GM19438 (cell line): ENCODE results near the gene RBBP7.

Experiments used
- ATAC-seq: cut with Tn5 transposase; IDR thresholded peaks from one replicate; pipeline ENCODE4 v1.9.1; 2021; ENCODE audit warnings: low read depth; ENCODE audit not compliant: unreplicated experiment

Gene RBBP7

DNA sequence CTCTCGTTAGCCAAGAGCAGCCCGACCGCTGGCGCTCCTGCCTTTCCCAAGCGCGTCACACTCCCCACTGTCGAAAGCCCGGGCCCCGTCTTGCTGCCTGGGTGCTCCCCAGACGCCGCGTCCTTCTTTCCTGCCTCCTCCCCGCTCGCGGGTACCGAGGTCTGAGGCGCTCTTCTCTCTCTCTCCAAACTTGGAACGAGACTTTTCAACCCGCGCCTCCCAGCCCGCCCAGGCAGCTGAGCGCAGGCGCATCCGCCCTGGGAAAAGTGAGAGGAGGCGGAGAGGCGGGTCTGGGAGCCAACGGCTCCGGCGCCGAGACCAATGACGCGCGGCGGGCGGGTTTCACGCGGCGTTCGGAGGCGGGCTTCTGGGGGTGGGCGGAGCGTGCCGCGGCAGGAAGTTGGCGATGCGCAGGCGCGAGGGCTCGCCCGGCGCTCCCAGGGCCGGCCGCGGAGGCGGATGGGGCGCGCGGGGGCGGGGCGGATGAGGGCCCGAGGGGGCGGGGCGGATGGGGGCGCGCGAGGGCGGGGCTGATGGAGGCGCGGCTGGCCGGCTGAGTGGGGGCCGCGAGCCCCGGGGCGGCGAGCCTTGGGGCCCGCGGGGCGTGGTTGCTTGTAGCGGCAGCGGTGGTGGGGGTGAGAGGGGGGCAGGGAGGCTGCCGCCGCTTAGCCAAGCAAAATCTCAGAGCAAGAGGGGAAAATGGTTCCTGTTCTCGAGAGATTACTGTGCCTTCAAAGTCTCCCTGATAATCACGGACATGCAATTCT is at the start of gene RBBP7:
RBBP7 (minus strand) TSS at position 268 of the 767 bp plus-strand sequence. CDS start 309 bp downstream, outside the sequence.
- ATAC-seq = peak; percentile 81

- no peak for ATAC-seq
Measured at GRCh38 chrX:16918979-16919378, 48.8 kb upstream of the RBBP7 start.

DNA sequence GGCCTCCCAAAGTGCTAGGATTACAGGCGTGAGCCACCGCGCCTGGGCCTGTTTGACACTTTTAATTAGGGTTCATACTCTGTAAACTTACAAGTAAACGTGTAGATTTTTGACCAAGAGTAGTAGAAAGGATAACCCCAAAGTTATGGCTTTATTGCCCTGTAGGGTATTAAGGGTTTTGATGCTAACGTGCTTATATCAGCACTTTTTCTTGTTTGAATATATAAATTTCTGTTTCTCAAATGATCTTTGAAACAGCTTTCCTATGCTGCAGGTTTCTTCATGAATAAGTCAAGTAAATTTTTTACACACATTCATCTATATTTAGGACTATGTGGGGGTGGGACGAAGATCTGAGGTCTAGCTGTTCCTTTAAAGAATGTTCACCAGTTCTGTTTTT is 47.0 kb upstream of the RBBP7 start:
- ATAC-seq = no peak

GRCh38 chrX:16916561-16916960 is 46.4 kb upstream of the RBBP7 start:
- no peak for ATAC-seq

DNA sequence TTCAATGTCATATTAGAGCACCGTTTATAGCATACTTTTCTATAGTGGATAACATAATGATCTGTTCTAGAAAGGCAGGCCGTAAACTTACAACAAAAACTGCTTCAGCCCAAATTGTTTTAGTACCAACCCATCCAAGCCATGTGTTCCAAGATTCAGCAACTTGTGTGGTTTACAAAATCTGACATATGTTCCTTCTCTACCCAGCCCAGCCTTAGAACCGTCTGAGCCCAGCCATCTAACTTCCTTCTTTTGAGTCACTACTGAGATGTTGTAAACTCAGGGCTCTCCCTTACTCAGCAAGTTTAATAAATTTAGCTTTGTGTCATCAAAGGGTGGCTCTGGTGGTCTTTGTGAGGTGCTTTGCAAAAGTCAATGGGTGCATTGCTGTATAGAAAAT is 43.9 kb upstream of the RBBP7 start:
- no peak for ATAC-seq

DNA sequence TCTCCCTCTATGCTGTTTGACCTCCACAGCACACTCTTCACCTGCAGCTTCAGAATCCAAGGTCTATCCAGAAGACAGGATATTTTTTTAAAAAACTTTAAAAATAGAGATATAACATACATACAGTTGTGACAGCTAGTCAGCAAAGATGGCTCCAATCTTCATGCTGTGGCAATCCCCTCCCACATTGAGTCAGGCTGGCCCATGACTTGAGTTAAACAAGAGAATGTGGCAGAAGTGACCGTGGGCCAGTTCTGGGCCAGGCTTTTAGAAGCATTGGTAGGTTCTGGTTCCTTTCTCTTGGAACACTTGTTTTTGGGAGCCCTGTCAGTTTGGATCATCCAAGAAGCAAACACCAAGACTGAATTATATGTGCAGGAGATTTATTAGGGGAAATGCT is 40.2 kb upstream of the RBBP7 start:
- no peak for ATAC-seq

DNA sequence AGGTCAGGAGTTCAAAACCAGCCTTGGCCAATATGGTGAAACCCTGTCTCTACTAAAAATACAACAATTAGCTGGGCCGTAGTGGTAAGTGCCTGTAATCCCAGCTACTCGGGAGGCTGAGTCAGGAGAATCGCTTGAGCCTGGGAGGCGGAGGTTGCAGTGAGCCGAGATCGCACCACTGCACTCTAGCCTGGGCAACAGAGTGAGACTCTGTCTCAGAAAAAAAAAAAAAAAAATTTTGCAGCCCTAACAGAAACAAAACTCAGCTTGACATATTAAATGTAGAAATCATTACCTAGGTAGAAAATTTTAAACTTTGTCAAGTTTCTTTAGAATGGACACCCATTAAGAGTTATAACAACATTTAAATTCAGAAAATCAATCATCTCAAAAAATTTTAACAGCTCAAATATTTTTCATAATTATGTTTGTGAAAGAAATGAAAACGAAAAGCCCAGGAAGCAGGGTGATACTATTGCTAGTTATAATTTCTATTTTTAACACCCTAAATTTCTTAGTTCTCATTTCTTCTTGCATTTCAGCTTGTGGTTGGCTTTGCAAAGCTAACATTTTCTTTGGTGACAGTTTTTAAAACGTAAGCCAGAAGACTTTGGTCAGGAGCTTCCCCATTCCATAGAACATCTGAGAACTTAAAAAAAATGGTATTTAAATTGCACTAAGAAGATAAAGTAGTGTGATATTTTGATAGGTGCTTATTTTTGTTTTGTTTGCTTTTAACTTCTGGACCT is 33.3 kb upstream of the RBBP7 start:
- ATAC-seq = peak; percentile 78

DNA sequence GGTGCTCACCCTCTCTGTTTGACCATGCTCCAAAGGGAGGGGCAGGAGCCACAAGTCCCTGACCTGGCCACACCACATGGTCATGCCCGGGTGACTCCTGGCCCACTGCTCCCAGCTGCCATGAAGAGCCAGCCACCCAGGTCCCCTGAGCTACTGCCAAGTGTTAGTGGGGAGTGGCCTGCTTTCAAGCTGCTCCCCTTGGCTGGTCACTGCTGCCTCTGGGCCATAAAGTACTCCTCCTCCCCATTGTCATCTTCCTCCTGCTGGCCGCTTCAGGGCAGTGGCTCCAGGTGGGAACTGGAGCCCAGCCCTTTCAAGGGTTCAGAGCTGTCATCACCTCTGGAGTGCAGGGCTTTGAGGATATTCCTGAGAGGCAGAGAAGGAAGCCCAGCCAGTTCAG is 27.3 kb upstream of the RBBP7 start:
- no peak for ATAC-seq

DNA sequence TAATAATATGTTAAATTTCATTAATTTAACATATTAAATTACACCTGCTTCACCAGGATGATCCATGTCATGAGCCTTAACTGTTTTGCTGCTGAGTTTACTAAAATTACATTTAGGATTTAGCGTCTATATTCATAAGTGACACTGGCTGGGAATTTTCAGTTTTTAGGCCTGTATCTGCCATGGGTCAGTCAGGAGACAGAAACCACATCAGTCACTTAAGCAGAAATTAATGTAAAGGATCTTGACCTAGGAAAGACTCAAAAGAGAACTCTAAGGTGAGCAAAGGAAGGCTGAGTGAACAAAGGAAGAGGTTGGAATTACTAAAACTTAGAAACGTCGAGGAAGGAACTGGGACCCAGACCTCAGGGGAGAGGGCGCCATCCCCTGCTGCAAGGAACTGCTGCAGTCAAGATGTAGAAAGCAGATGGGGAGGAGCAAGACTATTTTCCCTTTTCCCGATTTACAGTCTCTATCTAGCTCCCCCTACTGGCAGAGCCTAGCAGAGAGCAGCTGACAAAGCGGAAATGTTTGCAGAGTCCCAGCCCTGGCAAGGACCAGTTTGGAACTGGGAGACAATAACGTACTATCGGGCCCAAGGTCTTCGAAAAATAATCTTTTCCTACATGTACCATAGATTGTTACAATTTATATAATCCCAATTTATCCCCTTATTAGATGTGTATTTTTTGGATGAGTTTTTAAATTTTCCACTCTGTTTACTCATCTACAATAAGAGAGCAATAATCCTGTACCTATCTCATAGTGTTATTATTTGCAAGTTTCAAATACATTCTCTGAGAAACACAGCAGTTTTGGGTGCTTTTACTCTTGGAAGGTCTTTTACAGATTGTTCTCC is 22.6 kb upstream of the RBBP7 start:
- no peak for ATAC-seq

GRCh38 chrX:16885628-16886027 is 15.5 kb upstream of the RBBP7 start:
- ATAC-seq = no peak

GRCh38 chrX:16883487-16883804 is 13.3 kb upstream of the RBBP7 start:
- no peak for ATAC-seq

DNA sequence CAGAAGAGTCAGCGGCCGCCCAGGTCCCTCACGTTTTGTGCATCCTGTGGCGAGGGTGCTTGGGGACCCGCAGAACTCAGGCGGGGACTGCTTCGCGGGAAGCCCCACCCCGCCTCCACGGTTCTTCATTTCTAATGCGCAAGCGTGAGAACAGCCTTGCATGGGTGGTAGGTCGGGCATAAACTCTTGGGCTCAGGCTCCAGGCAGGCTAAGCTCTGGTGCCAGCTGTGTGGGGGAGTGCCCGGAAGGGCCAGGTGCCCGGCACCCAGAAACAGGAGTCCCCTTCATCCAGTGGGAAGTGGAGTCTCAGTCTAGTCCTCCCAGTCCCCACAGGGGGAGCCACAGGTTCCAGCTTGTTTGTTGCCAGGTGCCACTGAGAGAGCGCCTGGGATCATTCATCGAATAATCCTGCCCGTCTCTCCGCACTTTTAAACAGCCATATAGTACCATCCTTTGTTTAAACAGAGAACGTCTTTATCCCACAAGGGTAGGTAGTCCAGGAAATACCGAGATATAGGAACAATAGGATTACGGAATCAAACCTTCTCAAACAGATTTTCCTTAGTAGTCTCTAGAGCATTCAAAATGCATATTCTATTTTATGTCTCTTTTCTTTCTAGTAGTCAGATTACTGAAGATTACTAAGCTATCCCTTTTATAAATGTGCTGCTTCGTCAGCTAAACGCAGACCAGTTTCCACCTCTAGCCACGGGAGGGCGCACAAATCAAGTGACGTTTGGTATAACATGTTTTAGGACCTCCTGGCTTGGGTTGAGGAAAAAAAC is 12.7 kb upstream of the RBBP7 start:
- ATAC-seq = peak; percentile 59

- ATAC-seq = no peak
Measured at GRCh38 chrX:16882169-16882568, 12.0 kb upstream of the RBBP7 start.

DNA sequence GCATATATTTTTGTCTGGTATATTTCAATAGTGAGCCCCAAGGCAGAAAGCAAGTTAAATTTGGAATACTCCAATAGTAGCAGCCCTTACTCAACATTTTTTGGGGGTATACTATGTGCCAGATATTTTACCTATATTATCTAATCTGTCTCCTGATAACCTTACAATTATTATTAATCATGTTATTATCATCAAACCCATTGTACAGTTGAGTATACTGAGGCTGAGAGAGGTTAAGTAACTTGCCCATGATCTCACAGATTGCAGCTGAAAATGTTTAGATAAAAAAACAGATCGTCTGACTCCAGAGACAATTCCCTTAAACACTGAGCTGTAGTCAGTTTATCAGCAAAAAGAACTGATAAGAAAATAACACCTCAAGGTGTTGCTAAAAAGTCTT is 6.5 kb upstream of the RBBP7 start:
- ATAC-seq = no peak

DNA sequence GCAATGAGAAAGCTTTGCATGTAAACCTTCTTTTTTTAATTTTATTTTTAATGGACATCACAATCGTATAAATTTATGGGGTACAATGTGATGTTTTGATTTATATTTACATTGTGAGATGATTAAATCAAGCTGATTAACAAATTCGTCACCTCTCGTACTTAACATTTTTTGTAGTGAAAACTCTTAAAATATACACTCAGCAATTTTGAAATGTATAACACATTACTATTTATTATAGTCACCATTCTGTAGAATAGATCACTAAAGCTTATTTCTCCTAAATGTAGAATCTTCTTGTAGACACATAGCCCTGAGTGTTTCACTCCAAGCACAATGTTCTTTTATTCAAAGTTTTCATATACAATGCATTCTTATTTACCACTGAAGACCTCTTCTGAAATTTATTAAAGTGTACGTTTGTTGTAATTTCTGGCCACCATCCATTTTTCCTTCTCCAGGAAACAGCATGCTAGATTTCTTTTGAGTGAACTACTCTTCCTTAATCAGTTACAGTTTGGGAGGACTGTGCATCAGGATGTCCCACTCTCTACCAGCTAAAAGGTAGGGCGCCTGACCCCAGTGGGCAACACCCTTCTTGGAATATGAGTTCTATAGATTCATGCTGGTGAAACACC is 4.4 kb upstream of the RBBP7 start:
- ATAC-seq = no peak

DNA sequence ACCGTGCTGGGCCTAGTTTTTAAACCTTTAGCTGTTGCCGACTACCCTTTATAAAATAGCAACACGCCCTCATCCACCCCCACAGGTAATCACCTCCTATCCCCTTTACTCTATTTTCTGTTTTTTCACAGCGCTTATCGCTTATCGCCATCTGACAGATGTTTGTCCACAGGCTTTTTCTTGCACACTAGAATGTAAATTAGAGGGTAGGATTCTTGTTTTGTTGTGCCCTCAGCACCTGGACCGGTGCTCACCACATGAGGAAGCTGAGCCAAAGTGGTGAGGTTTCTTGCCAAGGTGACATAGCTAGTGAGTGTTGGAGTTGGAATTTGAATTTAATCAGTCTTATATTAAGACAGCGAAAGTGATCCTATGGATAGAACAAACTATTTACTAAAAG is 2.9 kb upstream of the RBBP7 start:
- ATAC-seq = no peak

- ATAC-seq = peak; percentile 15
Measured at GRCh38 chrX:16870862-16871815, 977 bp upstream of the RBBP7 start.

- peak; percentile 46 for ATAC-seq
Measured at GRCh38 chrX:16869393-16870094, 618 bp downstream of the RBBP7 start.
